GM13976 (cell line): Measurements from ENCODE around the gene RAD51B.
"Not testable (repeated sequence)": the region's sequence is repeated elsewhere in the genome, so short reads cannot be mapped to it uniquely, and the experiment has no call there.

ENCODE experiments used
- DNase-seq: peaks from one replicate; pipeline ENCODE4 v3.0.0; 2012; ENCODE audit warnings: low spot score
- in situ Hi-C: fragments of 300-500 bp; cut with MboI; formaldehyde crosslinking; loops from one replicate; pipeline ENCODE4 v1.12.0; 2022; ENCODE audit warnings: low sequenced_read_pairs, mixed read lengths, inconsistent platforms; ENCODE audit not compliant: unreplicated experiment
- TF ChIP-seq, protein P1 (sequence below): IDR thresholded peaks from 2 replicates; pipeline ENCODE4 v1.5.1; 2012; ENCODE audit warnings: borderline replicate concordance, mild to moderate bottlenecking; ENCODE audit not compliant: insufficient read depth; ENCODE audit errors: extremely low read depth, missing control alignments, control extremely low read depth

The RAD51B gene

DNA sequence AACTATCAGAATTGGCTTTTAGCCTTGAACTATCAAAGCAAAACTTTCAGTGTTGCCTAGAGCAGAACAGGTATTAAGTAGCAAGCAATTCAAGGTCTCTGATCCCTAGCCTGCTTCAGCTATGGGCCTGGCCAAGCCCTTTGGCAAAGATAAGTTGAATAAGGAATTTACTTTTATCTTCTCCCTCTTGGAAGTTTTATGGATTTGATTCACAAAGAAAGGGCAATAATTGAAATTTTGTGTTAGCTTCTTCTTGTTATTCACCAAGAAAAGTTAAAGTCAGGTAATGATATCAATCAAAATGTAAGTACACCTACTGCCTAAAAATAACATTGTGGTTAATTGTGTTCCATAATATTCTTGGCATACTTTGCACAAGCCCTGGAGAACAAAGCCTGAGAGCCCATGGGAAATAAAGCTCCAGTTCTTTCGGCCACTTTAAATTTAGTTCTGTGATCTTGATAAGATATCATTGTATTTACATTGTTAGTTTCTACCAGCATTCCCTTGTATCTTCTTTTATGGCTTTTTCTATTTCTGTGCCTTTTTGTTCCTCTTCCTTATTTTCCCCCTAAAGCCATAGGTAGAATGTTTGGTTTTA is 158.0 kb downstream of the RAD51B start:
- no peak for DNase-seq
- TF ChIP-seq, protein P1, sequence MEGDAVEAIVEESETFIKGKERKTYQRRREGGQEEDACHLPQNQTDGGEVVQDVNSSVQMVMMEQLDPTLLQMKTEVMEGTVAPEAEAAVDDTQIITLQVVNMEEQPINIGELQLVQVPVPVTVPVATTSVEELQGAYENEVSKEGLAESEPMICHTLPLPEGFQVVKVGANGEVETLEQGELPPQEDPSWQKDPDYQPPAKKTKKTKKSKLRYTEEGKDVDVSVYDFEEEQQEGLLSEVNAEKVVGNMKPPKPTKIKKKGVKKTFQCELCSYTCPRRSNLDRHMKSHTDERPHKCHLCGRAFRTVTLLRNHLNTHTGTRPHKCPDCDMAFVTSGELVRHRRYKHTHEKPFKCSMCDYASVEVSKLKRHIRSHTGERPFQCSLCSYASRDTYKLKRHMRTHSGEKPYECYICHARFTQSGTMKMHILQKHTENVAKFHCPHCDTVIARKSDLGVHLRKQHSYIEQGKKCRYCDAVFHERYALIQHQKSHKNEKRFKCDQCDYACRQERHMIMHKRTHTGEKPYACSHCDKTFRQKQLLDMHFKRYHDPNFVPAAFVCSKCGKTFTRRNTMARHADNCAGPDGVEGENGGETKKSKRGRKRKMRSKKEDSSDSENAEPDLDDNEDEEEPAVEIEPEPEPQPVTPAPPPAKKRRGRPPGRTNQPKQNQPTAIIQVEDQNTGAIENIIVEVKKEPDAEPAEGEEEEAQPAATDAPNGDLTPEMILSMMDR, result no peak
- in situ Hi-C loops, result no loop called here

- DNase-seq, result no peak
- TF ChIP-seq, protein P1, result no peak
- in situ Hi-C loops, result no loop called here
Measured at GRCh38 chr14:67978749-67979148, 159.2 kb downstream of the RAD51B start.

- in situ Hi-C loops, result no loop called here
Measured at GRCh38 chr14:67982711-67983608, 163.4 kb downstream of the RAD51B start.

GRCh38 chr14:67984274-67984673 is 164.7 kb downstream of the RAD51B start:
- in situ Hi-C loops, result no loop called here
- DNase-seq, result no peak
- TF ChIP-seq, protein P1, result no peak

More at GRCh38 chr14:67982711-67983608, 163.4 kb downstream of the RAD51B start:
- TF ChIP-seq, protein P1, result no peak
- DNase-seq, result no peak

DNA sequence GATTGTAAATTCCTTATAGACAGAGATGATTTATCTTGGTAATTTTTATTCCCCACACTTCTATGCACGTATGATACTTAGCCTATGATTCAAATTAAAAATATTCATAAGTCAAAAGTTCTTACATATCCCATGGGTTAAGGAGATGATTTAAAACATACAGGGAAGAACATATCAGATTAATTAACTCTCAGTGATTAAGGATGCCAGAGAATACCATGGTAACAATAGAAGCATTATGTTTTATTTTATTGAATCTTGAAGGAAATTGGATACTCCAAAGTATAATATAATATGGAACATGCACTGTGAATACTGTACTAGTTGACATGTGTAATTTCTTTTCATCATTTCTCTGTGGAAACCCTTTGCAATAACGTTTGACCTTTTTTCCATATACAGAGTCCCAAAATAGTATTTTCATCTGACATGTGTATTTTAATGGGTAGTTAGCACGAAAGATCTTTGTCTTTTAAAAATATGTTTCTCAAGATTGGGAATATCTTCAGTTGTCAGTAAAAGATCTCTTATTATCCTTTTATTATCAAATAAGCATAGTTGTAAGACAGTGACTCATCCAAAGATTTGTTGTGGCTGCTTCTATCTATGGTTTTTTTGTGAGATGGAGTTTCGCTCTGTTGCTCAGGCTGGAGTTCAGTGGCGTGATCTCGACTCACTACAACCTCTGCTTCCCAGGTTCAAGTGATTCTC is 166.7 kb downstream of the RAD51B start:
- in situ Hi-C loops, result no loop called here
- DNase-seq, result no peak

DNA sequence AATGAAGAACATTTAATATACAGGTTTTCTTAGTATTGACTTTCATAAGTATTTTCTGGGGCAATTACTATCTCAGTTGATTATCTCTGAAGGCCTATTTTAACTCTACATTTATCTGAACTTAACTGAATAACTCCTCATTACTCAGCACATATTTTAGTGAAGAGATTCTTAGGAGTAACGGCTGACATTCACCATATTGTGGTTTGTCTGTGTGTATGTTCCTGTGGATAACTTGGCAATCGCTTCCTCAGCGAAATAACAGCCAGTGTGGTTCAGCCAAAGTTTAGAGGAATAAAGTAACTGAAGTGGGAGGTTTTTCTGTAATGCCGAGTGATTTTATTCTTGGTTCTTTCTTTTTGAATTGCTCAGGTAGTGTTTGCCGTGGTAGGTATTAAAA is 168.0 kb downstream of the RAD51B start:
- DNase-seq, result no peak
- TF ChIP-seq, protein P1, result no peak
- in situ Hi-C loops, result no loop called here

More for the DNA sequence above, 166.7 kb downstream of the RAD51B start:
- TF ChIP-seq, protein P1, result no peak

- in situ Hi-C loops, DNase-seq: not testable (repeated sequence)
Measured at GRCh38 chr14:67988210-67988609, 168.6 kb downstream of the RAD51B start.
